SK-N-SH treated with all-trans-retinoic acid at 6 μM for 48 hours (cell line): Measurements from ENCODE around the gene DNAJC4.

Source experiments
- ATAC-seq: fragments of 200-7000 bp; cut with Tn5 transposase; 3 replicates; pipeline ENCODE4 v1.9.1; 2020; ENCODE audit warnings: mild to moderate bottlenecking, moderate library complexity
- ARNTL ChIP-seq: fragments of 450-650 bp; formaldehyde crosslinking; IDR thresholded peaks from 2 replicates; pipeline ENCODE4 v1.5.0; 2020; ENCODE audit warnings: low read depth, mild to moderate bottlenecking, moderate library complexity, borderline replicate concordance
- BACH2 ChIP-seq: fragments of 250-450 bp; sonication (Bioruptor Pico); IDR thresholded peaks from 2 replicates; pipeline ENCODE4 v1.9.0; 2021; ENCODE audit warnings: mild to moderate bottlenecking, borderline replicate concordance
- CREB5 ChIP-seq: fragments of 250-450 bp; sonication (Bioruptor Pico); IDR thresholded peaks from 2 replicates; pipeline ENCODE4 v1.5.1; 2020; ENCODE audit warnings: low read depth, mild to moderate bottlenecking, moderate library complexity
- CSDC2 ChIP-seq: fragments of 250-450 bp; sonication (Bioruptor Pico); IDR thresholded peaks from 2 replicates; pipeline ENCODE4 v1.5.0; 2020; ENCODE audit warnings: mild to moderate bottlenecking, moderate library complexity
- CSRNP3 ChIP-seq: fragments of 250-450 bp; sonication (Bioruptor Pico); IDR thresholded peaks from 2 replicates; pipeline ENCODE4 v1.5.1; 2021; ENCODE audit warnings: mild to moderate bottlenecking, moderate library complexity
- ESRRG ChIP-seq: fragments of 250-450 bp; sonication (Bioruptor Pico); IDR thresholded peaks from 2 replicates; pipeline ENCODE4 v1.6.1; 2021; ENCODE audit warnings: mild to moderate bottlenecking
- ISL1 ChIP-seq: fragments of 250-450 bp; sonication (Bioruptor Pico); IDR thresholded peaks from 2 replicates; pipeline ENCODE4 v2.1.2; 2022; ENCODE audit warnings: mild to moderate bottlenecking, moderate library complexity
- PATZ1 ChIP-seq: fragments of 250-450 bp; sonication (Bioruptor Pico); IDR thresholded peaks from 2 replicates; pipeline ENCODE4 v1.8.0; 2020; ENCODE audit warnings: mild to moderate bottlenecking, moderate library complexity, borderline replicate concordance
- PPARA ChIP-seq: fragments of 250-450 bp; sonication (Bioruptor Pico); IDR thresholded peaks from 2 replicates; pipeline ENCODE4 v1.5.0; 2020; ENCODE audit warnings: mild to moderate bottlenecking, borderline replicate concordance
- RARB ChIP-seq: fragments of 250-450 bp; sonication (Bioruptor Pico); IDR thresholded peaks from 2 replicates; pipeline ENCODE4 v1.8.0; 2021; ENCODE audit warnings: mild to moderate bottlenecking, moderate library complexity
- SNAI2 ChIP-seq: fragments of 250-450 bp; sonication (Bioruptor Pico); IDR thresholded peaks from 2 replicates; pipeline ENCODE4 v1.5.0; 2020; ENCODE audit warnings: mild to moderate bottlenecking, moderate library complexity
- TCF4 ChIP-seq: fragments of 250-450 bp; sonication (Bioruptor Pico); IDR thresholded peaks from 2 replicates; pipeline ENCODE4 v1.8.0; 2021; ENCODE audit warnings: mild to moderate bottlenecking, moderate library complexity, borderline replicate concordance
- TOX ChIP-seq: fragments of 250-450 bp; sonication (Bioruptor Pico); IDR thresholded peaks from 2 replicates; pipeline ENCODE4 v1.8.0; 2021; ENCODE audit warnings: mild to moderate bottlenecking, moderate library complexity, borderline replicate concordance
- TSHZ2 ChIP-seq: fragments of 250-450 bp; sonication (Bioruptor Pico); IDR thresholded peaks from 2 replicates; pipeline ENCODE4 v1.5.0; 2020; ENCODE audit warnings: mild to moderate bottlenecking, moderate library complexity
- ZFP3 ChIP-seq: fragments of 250-450 bp; sonication (Bioruptor Pico); IDR thresholded peaks from 2 replicates; pipeline ENCODE4 v1.5.0; 2020; ENCODE audit warnings: mild to moderate bottlenecking, moderate library complexity
- ZFP30 ChIP-seq: fragments of 450-650 bp; formaldehyde crosslinking; IDR thresholded peaks from 2 replicates; pipeline ENCODE4 v1.5.0; 2022; ENCODE audit warnings: mild to moderate bottlenecking, moderate library complexity
- ZNF565 ChIP-seq: fragments of 450-650 bp; formaldehyde crosslinking; conservative IDR thresholded peaks from 2 replicates; pipeline ENCODE4 v1.5.0; 2020; ENCODE audit warnings: low read depth, mild to moderate bottlenecking, moderate library complexity
- ZNF70 ChIP-seq: fragments of 450-650 bp; formaldehyde crosslinking; IDR thresholded peaks from 2 replicates; pipeline ENCODE4 v1.5.0; 2020; ENCODE audit warnings: mild to moderate bottlenecking, moderate library complexity
- ZNF8 ChIP-seq: fragments of 450-650 bp; formaldehyde crosslinking; IDR thresholded peaks from 2 replicates; pipeline ENCODE4 v1.5.0; 2020; ENCODE audit warnings: mild to moderate bottlenecking, moderate library complexity
- TF ChIP-seq, protein P1 (sequence below): fragments of 250-450 bp; sonication (Bioruptor Pico); IDR thresholded peaks from 2 replicates; pipeline ENCODE4 v1.8.0; 2021; ENCODE audit warnings: low read depth, mild to moderate bottlenecking, moderate library complexity, borderline replicate concordance

The DNAJC4 gene

GRCh38 chr11:64181506-64182411 is 48.6 kb upstream of the DNAJC4 start:
- ATAC-seq, result peak; percentile 74
- peak; percentile 71 for TF ChIP-seq ZFP3 (CRISPR knock-in tag)
- 0 out of 2 replicates have a peak, but pooled peaks have one; percentile 6 for TF ChIP-seq ISL1 (CRISPR knock-in tag)
- no peak for TF ChIP-seq RARB
- TF ChIP-seq TCF4 (CRISPR knock-in tag), result no peak
- no peak for TF ChIP-seq SNAI2 (CRISPR knock-in tag)

- TF ChIP-seq TSHZ2 (CRISPR knock-in tag) (no peak), ISL1 (CRISPR knock-in tag) (no peak), TCF4 (CRISPR knock-in tag) (no peak), ESRRG (CRISPR knock-in tag) (no peak), BACH2 (CRISPR knock-in tag) (no peak), ZNF8 (CRISPR knock-in tag) (no peak), TOX (CRISPR knock-in tag) (no peak), ZFP30 (CRISPR knock-in tag) (no peak), CREB5 (CRISPR knock-in tag) (no peak), ZNF70 (CRISPR knock-in tag) (no peak), CSDC2 (CRISPR knock-in tag) (no peak), ARNTL (CRISPR knock-in tag) (no peak)
- TF ChIP-seq, protein P1, sequence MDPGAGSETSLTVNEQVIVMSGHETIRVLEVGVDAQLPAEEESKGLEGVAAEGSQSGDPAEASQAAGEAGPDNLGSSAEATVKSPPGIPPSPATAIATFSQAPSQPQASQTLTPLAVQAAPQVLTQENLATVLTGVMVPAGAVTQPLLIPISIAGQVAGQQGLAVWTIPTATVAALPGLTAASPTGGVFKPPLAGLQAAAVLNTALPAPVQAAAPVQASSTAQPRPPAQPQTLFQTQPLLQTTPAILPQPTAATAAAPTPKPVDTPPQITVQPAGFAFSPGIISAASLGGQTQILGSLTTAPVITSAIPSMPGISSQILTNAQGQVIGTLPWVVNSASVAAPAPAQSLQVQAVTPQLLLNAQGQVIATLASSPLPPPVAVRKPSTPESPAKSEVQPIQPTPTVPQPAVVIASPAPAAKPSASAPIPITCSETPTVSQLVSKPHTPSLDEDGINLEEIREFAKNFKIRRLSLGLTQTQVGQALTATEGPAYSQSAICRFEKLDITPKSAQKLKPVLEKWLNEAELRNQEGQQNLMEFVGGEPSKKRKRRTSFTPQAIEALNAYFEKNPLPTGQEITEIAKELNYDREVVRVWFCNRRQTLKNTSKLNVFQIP (CRISPR knock-in tag), result no peak
- ATAC-seq, result no peak
These were observed 46.5 kb upstream of the DNAJC4 start for GRCh38 chr11:64183890-64184289.

- ATAC-seq, result peak; percentile 49
- TF ChIP-seq CSDC2 (CRISPR knock-in tag) (0 out of 2 replicates have a peak, but pooled peaks have one; percentile 63), ZFP3 (CRISPR knock-in tag) (peak; percentile 82), CSRNP3 (no peak), RARB (no peak), TOX (CRISPR knock-in tag) (no peak), ISL1 (CRISPR knock-in tag) (no peak)
These were observed 45.1 kb upstream of the DNAJC4 start for GRCh38 chr11:64185175-64185692.

DNA sequence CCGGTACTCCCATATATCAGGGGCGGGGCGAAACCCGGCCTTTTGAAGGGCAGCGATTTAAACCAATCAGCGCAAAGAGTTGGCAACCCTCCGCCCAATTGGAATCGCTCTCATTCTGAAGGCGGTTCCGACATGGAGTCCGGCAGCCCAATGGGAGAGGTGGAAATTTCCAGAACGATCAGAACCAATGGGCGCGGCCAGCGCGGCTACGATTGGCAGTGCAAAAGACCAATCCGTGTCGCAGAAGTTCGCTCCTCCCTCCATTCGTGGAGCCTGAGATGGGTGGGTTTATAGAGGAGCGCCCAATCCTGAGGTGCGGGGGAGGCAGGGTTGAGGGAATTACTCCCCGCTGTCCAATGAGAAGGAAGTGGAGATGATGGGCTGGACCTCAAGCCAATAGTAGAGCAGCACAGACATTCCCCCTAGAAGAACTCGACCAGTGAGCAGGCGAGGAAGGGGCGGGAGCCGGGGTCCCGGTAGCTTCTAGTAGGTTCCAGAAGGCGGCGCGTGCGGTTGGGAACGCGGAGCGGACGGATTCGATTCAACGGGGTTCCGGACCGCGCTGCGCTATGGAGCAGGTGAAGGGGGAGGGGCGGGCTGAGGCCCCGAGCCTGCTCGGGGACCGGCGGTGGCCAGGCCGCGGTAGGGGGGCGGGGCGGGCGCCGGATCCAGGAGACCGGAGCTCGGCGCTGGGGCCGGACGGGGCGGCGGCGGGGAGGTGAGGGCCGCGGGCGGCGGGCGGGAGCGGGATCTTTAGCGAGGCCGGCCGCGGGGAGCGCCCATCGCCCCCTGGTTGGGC is 44.5 kb upstream of the DNAJC4 start, which contains the start of gene STIP1:
Gene STIP1, plus strand, starts transcription at position 479 of the 799 bp plus-strand sequence. Its CDS starts 91 bp downstream, at position 570.
- peak; percentile 90 for ATAC-seq
- TF ChIP-seq ZNF70 (CRISPR knock-in tag) (no peak), ZNF565 (CRISPR knock-in tag) (no peak), BACH2 (CRISPR knock-in tag) (no peak), TSHZ2 (CRISPR knock-in tag) (no peak), TCF4 (CRISPR knock-in tag) (no peak), PPARA (CRISPR knock-in tag) (no peak), ESRRG (CRISPR knock-in tag) (no peak), PATZ1 (CRISPR knock-in tag) (no peak), ZFP3 (CRISPR knock-in tag) (no peak)
